Astrocyte (in vitro differentiated cells and primary cell): ENCODE results near the gene KRT71. TPM values are rescaled to one million over a fixed set of nuclear protein-coding genes. Genes with fewer than 3 reads are reported as not detected.

Experiments used
- DNase-seq: peaks from one replicate; pipeline ENCODE4 v3.0.0-alpha.2; 2010; ENCODE audit warnings: low read depth
- FAIRE-seq: peaks from 2 replicates; lab custom pipeline; 2011; peaks lifted over from hg19 to GRCh38; lab: Jason Lieb, UNC
- H2AFZ ChIP-seq: 2 replicates; pipeline ENCODE4 v1.6.0; 2012; ENCODE audit warnings: low read depth, low read length, inconsistent platforms
- H3K27ac ChIP-seq: 2 replicates; pipeline ENCODE4 v1.5.1; 2011; ENCODE audit warnings: low read depth, low read length, inconsistent platforms
- H3K27me3 ChIP-seq: 2 replicates; pipeline ENCODE4 v1.6.0; 2011; ENCODE audit warnings: low read length, inconsistent platforms; ENCODE audit not compliant: insufficient read depth
- H3K36me3 ChIP-seq: 2 replicates; pipeline ENCODE4 v1.5.1; 2011; ENCODE audit warnings: low read length, inconsistent platforms; ENCODE audit not compliant: insufficient read depth
- H3K4me1 ChIP-seq: 2 replicates; pipeline ENCODE4 v1.5.1; 2011; ENCODE audit warnings: low read length, inconsistent platforms; ENCODE audit not compliant: insufficient read depth
- H3K4me2 ChIP-seq: 2 replicates; pipeline ENCODE4 v1.6.0; 2012; ENCODE audit warnings: low read length, inconsistent platforms
- H3K4me3 ChIP-seq: 2 replicates; pipeline ENCODE4 v1.5.1; 2011; ENCODE audit warnings: low read depth, mild to moderate bottlenecking, low read length, inconsistent platforms; ENCODE audit not compliant: insufficient read depth
- H3K79me2 ChIP-seq: 2 replicates; pipeline ENCODE4 v1.6.0; 2012; ENCODE audit warnings: mild to moderate bottlenecking, low read length, inconsistent platforms; ENCODE audit not compliant: insufficient read depth
- H3K9ac ChIP-seq: 2 replicates; pipeline ENCODE4 v1.6.0; 2012; ENCODE audit warnings: mild to moderate bottlenecking, low read length, inconsistent platforms
- H3K9me3 ChIP-seq: 2 replicates; pipeline ENCODE4 v1.5.1; 2012; ENCODE audit warnings: low read depth, mild to moderate bottlenecking, low read length, inconsistent platforms; ENCODE audit not compliant: insufficient read depth
- H4K20me1 ChIP-seq: 2 replicates; pipeline ENCODE4 v1.6.0; 2012; ENCODE audit warnings: low read length, inconsistent platforms; ENCODE audit not compliant: insufficient read depth
- H3K27ac Mint-ChIP-seq: one replicate; pipeline ENCODE4 v1.8.0; 2021; ENCODE audit warnings: mild to moderate bottlenecking, mixed read lengths; ENCODE audit not compliant: unreplicated experiment
- H3K27me3 Mint-ChIP-seq: one replicate; pipeline ENCODE4 v1.8.0; 2021; ENCODE audit warnings: low read depth, mixed read lengths; ENCODE audit not compliant: unreplicated experiment
- H3K36me3 Mint-ChIP-seq: one replicate; pipeline ENCODE4 v1.8.0; 2021; ENCODE audit warnings: low read depth, mixed read lengths; ENCODE audit not compliant: unreplicated experiment
- H3K4me1 Mint-ChIP-seq: one replicate; pipeline ENCODE4 v1.8.0; 2021; ENCODE audit warnings: low read depth, mixed read lengths; ENCODE audit not compliant: unreplicated experiment
- H3K4me3 Mint-ChIP-seq: one replicate; pipeline ENCODE4 v1.8.0; 2021; ENCODE audit warnings: mild to moderate bottlenecking, moderate library complexity, mixed read lengths; ENCODE audit not compliant: unreplicated experiment
- H3K9me3 Mint-ChIP-seq: one replicate; pipeline ENCODE4 v1.8.0; 2021; ENCODE audit warnings: mild to moderate bottlenecking, mixed read lengths; ENCODE audit not compliant: unreplicated experiment
- EZH2 ChIP-seq: IDR thresholded peaks from 2 replicates; pipeline ENCODE4 v1.6.1; 2012; ENCODE audit warnings: mild to moderate bottlenecking, low read length, inconsistent platforms; ENCODE audit not compliant: insufficient read depth
- total RNA-seq: library from RNA; stranded (reverse); gene quantifications from 2 replicates; pipeline ENCODE4 v1.2.1, GENCODE V29; 2021
- TF ChIP-seq, protein P1 (sequence below): IDR thresholded peaks from 2 replicates; pipeline ENCODE4 v1.5.1; 2011; ENCODE audit warnings: low read depth, mild to moderate bottlenecking, inconsistent platforms, low read length, moderate library complexity; ENCODE audit not compliant: insufficient read depth

KRT71 gene
- total RNA-seq, 1 donor from 2014 or later: not detected

DNA sequence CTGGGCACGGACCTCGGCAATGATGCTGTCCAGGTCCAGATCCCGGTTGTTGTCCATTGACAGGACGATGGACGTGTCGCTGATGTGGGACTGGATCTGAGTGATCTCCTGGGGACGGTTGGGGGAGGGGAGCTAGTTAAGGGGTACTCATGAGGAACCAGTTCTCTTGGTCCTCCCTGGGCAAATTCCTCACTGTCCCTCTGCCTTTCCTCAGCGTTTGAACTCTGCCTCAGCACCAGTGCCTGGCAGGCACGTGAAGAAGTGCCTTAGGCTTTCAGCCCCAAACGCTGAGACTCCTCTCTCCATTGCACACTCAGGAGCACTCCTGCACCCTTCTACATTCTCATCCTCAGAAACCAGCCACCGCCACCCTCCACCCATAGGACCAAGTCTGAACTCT is 38.6 kb upstream of the KRT71 start:
- H3K9me3 Mint-ChIP-seq: peaks cover 12% of the 10 kb centered on the region
- Histone ChIP-seq H3K36me3 (no peaks in the 10 kb centered on the region), H2AFZ (no peak overlapping the region), H3K27ac (no peak overlapping the region), H3K79me2 (no peaks in the 10 kb centered on the region), H3K27me3 (peaks cover 11% of the 10 kb centered on the region), H3K4me3 (no peak overlapping the region), H3K4me1 (no peaks in the 10 kb centered on the region), H3K9ac (no peak overlapping the region), H4K20me1 (no peaks in the 10 kb centered on the region), H3K9me3 (no peaks in the 10 kb centered on the region), H3K4me2 (no peak overlapping the region)
- H3K27ac Mint-ChIP-seq: no peak overlapping the region
- H3K4me1 Mint-ChIP-seq: no peaks in the 10 kb centered on the region
- H3K27me3 Mint-ChIP-seq: peaks cover 53% of the 10 kb centered on the region
- H3K36me3 Mint-ChIP-seq: peaks cover 1% of the 10 kb centered on the region
- no peak for TF ChIP-seq EZH2
- FAIRE-seq (no peak), DNase-seq (no peak)
- no peak overlapping the region for H3K4me3 Mint-ChIP-seq

DNA sequence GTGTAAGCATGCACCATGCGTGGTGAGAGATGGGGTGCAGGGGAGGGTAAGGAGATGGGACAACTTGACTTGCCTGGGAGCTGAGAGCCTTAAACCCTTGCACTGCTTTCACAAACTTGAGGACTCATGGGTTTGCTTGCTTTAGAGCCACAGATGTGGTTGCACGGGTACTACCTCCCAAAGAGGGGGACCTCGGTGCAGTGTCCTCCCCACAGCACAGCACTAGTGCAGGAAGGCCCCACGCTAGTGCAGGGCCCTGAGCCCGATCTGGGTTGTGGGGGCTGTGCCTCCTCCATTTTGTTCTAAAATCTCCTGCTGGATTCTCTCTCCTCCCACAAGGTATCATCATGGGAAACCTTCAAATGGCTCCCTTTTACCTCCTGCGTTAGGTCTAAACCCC is 37.1 kb upstream of the KRT71 start:
- no peak for TF ChIP-seq EZH2
- TF ChIP-seq, protein P1, sequence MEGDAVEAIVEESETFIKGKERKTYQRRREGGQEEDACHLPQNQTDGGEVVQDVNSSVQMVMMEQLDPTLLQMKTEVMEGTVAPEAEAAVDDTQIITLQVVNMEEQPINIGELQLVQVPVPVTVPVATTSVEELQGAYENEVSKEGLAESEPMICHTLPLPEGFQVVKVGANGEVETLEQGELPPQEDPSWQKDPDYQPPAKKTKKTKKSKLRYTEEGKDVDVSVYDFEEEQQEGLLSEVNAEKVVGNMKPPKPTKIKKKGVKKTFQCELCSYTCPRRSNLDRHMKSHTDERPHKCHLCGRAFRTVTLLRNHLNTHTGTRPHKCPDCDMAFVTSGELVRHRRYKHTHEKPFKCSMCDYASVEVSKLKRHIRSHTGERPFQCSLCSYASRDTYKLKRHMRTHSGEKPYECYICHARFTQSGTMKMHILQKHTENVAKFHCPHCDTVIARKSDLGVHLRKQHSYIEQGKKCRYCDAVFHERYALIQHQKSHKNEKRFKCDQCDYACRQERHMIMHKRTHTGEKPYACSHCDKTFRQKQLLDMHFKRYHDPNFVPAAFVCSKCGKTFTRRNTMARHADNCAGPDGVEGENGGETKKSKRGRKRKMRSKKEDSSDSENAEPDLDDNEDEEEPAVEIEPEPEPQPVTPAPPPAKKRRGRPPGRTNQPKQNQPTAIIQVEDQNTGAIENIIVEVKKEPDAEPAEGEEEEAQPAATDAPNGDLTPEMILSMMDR: no peak
- Histone ChIP-seq H4K20me1 (no peaks in the 10 kb centered on the region), H3K4me2 (no peak overlapping the region), H3K79me2 (no peaks in the 10 kb centered on the region), H2AFZ (no peak overlapping the region), H3K9me3 (no peaks in the 10 kb centered on the region), H3K4me3 (no peak overlapping the region), H3K27me3 (peaks cover 11% of the 10 kb centered on the region), H3K36me3 (no peaks in the 10 kb centered on the region), H3K4me1 (no peaks in the 10 kb centered on the region), H3K27ac (no peak overlapping the region), H3K9ac (no peak overlapping the region)
- Mint-ChIP-seq H3K36me3 (peaks cover 1% of the 10 kb centered on the region), H3K4me1 (no peaks in the 10 kb centered on the region), H3K27ac (no peak overlapping the region), H3K4me3 (no peak overlapping the region), H3K9me3 (peaks cover 12% of the 10 kb centered on the region), H3K27me3 (peaks cover 66% of the 10 kb centered on the region)
- DNase-seq (no peak), FAIRE-seq (no peak)

DNA sequence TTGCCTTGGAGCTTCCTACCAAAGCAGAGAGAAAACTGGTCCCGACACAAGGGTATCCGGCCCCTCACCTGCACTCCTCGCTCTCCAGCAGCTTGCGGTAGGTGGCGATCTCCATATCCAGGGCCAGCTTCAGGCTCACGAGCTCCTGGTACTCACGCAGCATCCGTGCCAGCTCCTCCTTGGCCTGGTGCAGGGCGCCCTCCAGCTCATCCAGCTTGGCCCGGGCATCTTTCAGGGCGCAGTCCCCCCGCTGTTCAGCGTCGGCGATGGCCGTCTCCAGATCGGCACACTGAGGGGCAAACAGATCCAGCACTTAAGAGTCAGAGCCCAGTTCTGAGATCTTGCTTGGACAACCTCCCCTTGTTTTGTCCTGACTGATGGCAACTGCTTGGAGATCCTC is 34.6 kb upstream of the KRT71 start:
- DNase-seq: no peak
- no peaks in the 10 kb centered on the region for H4K20me1 ChIP-seq
- H3K27ac ChIP-seq: no peak overlapping the region
- no peak overlapping the region for H3K4me3 ChIP-seq
- no peak overlapping the region for H2AFZ ChIP-seq
- Mint-ChIP-seq H3K9me3 (peaks cover 12% of the 10 kb centered on the region), H3K36me3 (peaks cover 1% of the 10 kb centered on the region), H3K27me3 (peaks cover 67% of the 10 kb centered on the region), H3K4me3 (no peak overlapping the region), H3K27ac (no peak overlapping the region), H3K4me1 (peaks cover 7% of the 10 kb centered on the region)
- H3K79me2 ChIP-seq: no peaks in the 10 kb centered on the region
- H3K4me2 ChIP-seq: no peak overlapping the region
- H3K9ac ChIP-seq: no peak overlapping the region
- no peaks in the 10 kb centered on the region for H3K4me1 ChIP-seq
- FAIRE-seq: no peak
- H3K9me3 ChIP-seq: no peaks in the 10 kb centered on the region
- TF ChIP-seq, protein P1: no peak
- no peak for TF ChIP-seq EZH2
- no peaks in the 10 kb centered on the region for H3K36me3 ChIP-seq
- peaks cover 2% of the 10 kb centered on the region for H3K27me3 ChIP-seq
